ENCODE results near the gene INS. TPM values are rescaled to one million over a fixed set of nuclear protein-coding genes. Genes with fewer than 3 reads are reported as not detected.

The INS gene
- total and polyA plus RNA-seq, 2 of the 13 experiments (the other 11 are each of a cell fraction or from before 2014, with no cell fraction given): not detected

- TF ChIP-seq ZNF280B (CRISPR knock-in tag; IDR thresholded peaks at IDR 0.05; ENCODE audit: borderline replicate concordance) (0 out of 2 replicates have a peak, but pooled peaks have one; percentile 51), KDM5B (CRISPR knock-in tag; IDR thresholded peaks at IDR 0.05; ENCODE audit: borderline replicate concordance) (peak; percentile 82), ZNF816 (CRISPR knock-in tag; IDR thresholded peaks at IDR 0.05; ENCODE audit: borderline replicate concordance) (peak; percentile 39; the same call in 1 of the 2 replicates), BORCS8-MEF2B (CRISPR knock-in tag; IDR thresholded peaks at IDR 0.05) (peak; percentile 37; the same call in 1 of the 2 replicates), PRMT3 (CRISPR knock-in tag; IDR thresholded peaks at IDR 0.05; ENCODE audit: borderline replicate concordance, low read depth) (peak; percentile 50; the same call in 1 of the 2 replicates), ZNF235 (CRISPR knock-in tag; IDR thresholded peaks at IDR 0.05; ENCODE audit: borderline replicate concordance) (0 out of 2 replicates have a peak, but pooled peaks have one; percentile 41), KLF16 (CRISPR knock-in tag; IDR thresholded peaks at IDR 0.05) (0 out of 4 replicates have a peak, but pooled peaks of 1 of the 2 experiments have one; percentile 26), SRSF4 (IDR thresholded peaks at IDR 0.05; ENCODE audit: low read depth, low read length, poor library complexity, severe bottlenecking) (peak; percentile 47), NFKB2 (CRISPR knock-in tag; IDR thresholded peaks at IDR 0.05; ENCODE audit: borderline replicate concordance) (0 out of 2 replicates have a peak, but pooled peaks have one; percentile 6), ZNF772 (CRISPR knock-in tag; IDR thresholded peaks at IDR 0.05) (peak; percentile 53; the same call in 1 of the 2 replicates), ZBTB8A (CRISPR knock-in tag; IDR thresholded peaks at IDR 0.05; ENCODE audit: borderline replicate concordance, low read depth) (no peak), AKAP8 (CRISPR knock-in tag; IDR thresholded peaks at IDR 0.05) (peak; percentile 69; the same call in 1 of the 2 replicates), RBFOX2 (IDR thresholded peaks at IDR 0.05; ENCODE audit: low read depth, low read length) (peak; percentile 83), PAF1 (CRISPR knock-in tag; IDR thresholded peaks at IDR 0.05) (peak; percentile 78; the same call in 1 of the 2 replicates), ZKSCAN8 (CRISPR knock-in tag; IDR thresholded peaks at IDR 0.05; ENCODE audit: borderline replicate concordance) (no peak), TEF (CRISPR knock-in tag; IDR thresholded peaks at IDR 0.05) (no peak), ZNF616 (CRISPR knock-in tag; IDR thresholded peaks at IDR 0.05; ENCODE audit: low read depth) (peak; percentile 25), NR2F6 (IDR thresholded peaks at IDR 0.05) (no peak), NR2F6 (CRISPR knock-in tag; IDR thresholded peaks at IDR 0.05) (no peak), ZNF790 (CRISPR knock-in tag; IDR thresholded peaks at IDR 0.05; ENCODE audit: borderline replicate concordance) (peak; percentile 22; the same call in 1 of the 2 replicates), MLLT10 (CRISPR knock-in tag; IDR thresholded peaks at IDR 0.05) (no peak), FOXK1 (CRISPR knock-in tag; IDR thresholded peaks at IDR 0.05; ENCODE audit: borderline replicate concordance, low read depth) (no peak), ZNF20 (CRISPR knock-in tag; IDR thresholded peaks at IDR 0.05) (no peak), U2AF1 (optimal IDR thresholded peaks at IDR 0.05; ENCODE audit: low read depth, low read length) (no peak), MLXIP (CRISPR knock-in tag; IDR thresholded peaks at IDR 0.05; ENCODE audit: borderline replicate concordance) (no peak)
Measured at GRCh38 chr11:2138431-2139122, 22.4 kb downstream of the INS start (continued).

Data from HepG2 (cell line).